Fibroblast of lung (primary cell): ENCODE results near the gene CD160. TPM values are rescaled to one million over a fixed set of nuclear protein-coding genes. Genes with fewer than 3 reads are reported as not detected.
A peak's percentile ranks its signal among the peaks of the same experiment; 100 is the strongest.
"Not testable (repeated sequence)": the region's sequence is repeated elsewhere in the genome, so short reads cannot be mapped to it uniquely, and the experiment has no call there.

Source experiments
- DNase-seq, 2 donors: peaks; one replicate each; pipeline versions ENCODE4 v3.0.0 to v3.0.0-alpha.2; 2010; ENCODE audit warnings: low read depth in 2 of 2
- H2AFZ ChIP-seq: 2 replicates; pipeline ENCODE4 v1.5.1; 2012; ENCODE audit warnings: low read length, control low read depth, inconsistent platforms
- H3K27ac ChIP-seq: 2 replicates; pipeline ENCODE4 v1.5.1; 2011; ENCODE audit warnings: low read length, control low read depth; ENCODE audit not compliant: insufficient read depth
- H3K27me3 ChIP-seq: 2 replicates; pipeline ENCODE4 v1.5.1; 2011; ENCODE audit warnings: mild to moderate bottlenecking, low read length; ENCODE audit not compliant: control insufficient read depth, insufficient read depth
- H3K36me3 ChIP-seq: 2 replicates; pipeline ENCODE4 v1.5.1; 2011; ENCODE audit warnings: low read length; ENCODE audit not compliant: control insufficient read depth, insufficient read depth
- H3K4me1 ChIP-seq: 2 replicates; pipeline ENCODE4 v1.5.1; 2011; ENCODE audit warnings: low read length; ENCODE audit not compliant: control insufficient read depth, insufficient read depth; ENCODE audit errors: extremely low read depth
- H3K4me2 ChIP-seq: 2 replicates; pipeline ENCODE4 v1.5.1; 2011; ENCODE audit warnings: low read length, control low read depth; ENCODE audit not compliant: insufficient read depth; ENCODE audit errors: extremely low read depth
- H3K4me3 ChIP-seq, 4 experiments: fragments of 200-600 bp in 1 of 4; sonication (generic) in 1 of 4; replicated peaks in 1 of 4; 2 replicates each; pipeline ENCODE4 v1.5.1; 2011 to 2016; ENCODE audit warnings: low read length in 4 of 4, low read depth in 3 of 4, mild to moderate bottlenecking in 3 of 4, control low read depth in 2 of 4, inconsistent platforms in 1 of 4, mixed read lengths in 1 of 4; ENCODE audit not compliant: insufficient read depth in 1 of 4; ENCODE audit errors: control extremely low read depth in 1 of 4
- H3K79me2 ChIP-seq: 2 replicates; pipeline ENCODE4 v1.5.1; 2012; ENCODE audit warnings: mild to moderate bottlenecking, low read length, inconsistent platforms; ENCODE audit not compliant: control insufficient read depth, insufficient read depth
- H3K9ac ChIP-seq: 2 replicates; pipeline ENCODE4 v1.5.1; 2011; ENCODE audit warnings: mild to moderate bottlenecking, low read length, control low read depth; ENCODE audit not compliant: insufficient read depth
- H3K9me3 ChIP-seq: 2 replicates; pipeline ENCODE4 v1.5.1; 2012; ENCODE audit warnings: low read depth, low read length; ENCODE audit not compliant: control insufficient read depth, insufficient read depth
- H4K20me1 ChIP-seq: 2 replicates; pipeline ENCODE4 v1.5.1; 2011; ENCODE audit warnings: low read length; ENCODE audit not compliant: control insufficient read depth, insufficient read depth; ENCODE audit errors: extremely low read depth
- EZH2 ChIP-seq: IDR thresholded peaks from 2 replicates; pipeline ENCODE4 v1.5.1; 2012; ENCODE audit warnings: low read length, control low read depth, mild to moderate bottlenecking; ENCODE audit errors: missing control alignments
- polyA minus RNA-seq: library from RNA; depleted of rRNA, polyadenylated mRNA; stranded (reverse); fragments of >200 nt; gene quantifications from 2 replicates; pipeline ENCODE4 v1.2.3, GENCODE V29; 2011; ENCODE audit warnings: low replicate concordance
- polyA plus RNA-seq, 2 donors: library from polyadenylated mRNA; depleted of rRNA in 1 of 2; stranded (reverse) in 1 of 2; unstranded in 1 of 2; fragments of >200 nt; gene quantifications; 2 replicates each; pipeline ENCODE4 v1.2.1, GENCODE V29; 2011 to 2012; ENCODE audit warnings: missing spikeins in 1 of 2
- total RNA-seq: library from RNA; depleted of rRNA; stranded (reverse); fragments of >200 nt; gene quantifications from 2 replicates; pipeline ENCODE4 v1.2.1, GENCODE V29; 2014
- TF ChIP-seq, protein P1 (sequence below), 2 donors: IDR thresholded peaks in 1 of 2; conservative IDR thresholded peaks in 1 of 2; 1 replicate in 1 of 2; 2 replicates in 1 of 2; pipeline ENCODE4 v1.5.1; 2011 to 2012; ENCODE audit warnings: low read length in 2 of 2, control low read depth in 1 of 2, inconsistent platforms in 1 of 2, low read depth in 1 of 2, mild to moderate bottlenecking in 1 of 2

The CD160 gene
- total RNA-seq (not detected in 2 replicates), polyA plus RNA-seq (0.05 TPM in 1 of 2 replicates, not detected in the other), polyA minus RNA-seq (not detected in 2 replicates)
- polyA plus RNA-seq (2012) = 0.10 and 0.17 TPM in 2 replicates

DNA sequence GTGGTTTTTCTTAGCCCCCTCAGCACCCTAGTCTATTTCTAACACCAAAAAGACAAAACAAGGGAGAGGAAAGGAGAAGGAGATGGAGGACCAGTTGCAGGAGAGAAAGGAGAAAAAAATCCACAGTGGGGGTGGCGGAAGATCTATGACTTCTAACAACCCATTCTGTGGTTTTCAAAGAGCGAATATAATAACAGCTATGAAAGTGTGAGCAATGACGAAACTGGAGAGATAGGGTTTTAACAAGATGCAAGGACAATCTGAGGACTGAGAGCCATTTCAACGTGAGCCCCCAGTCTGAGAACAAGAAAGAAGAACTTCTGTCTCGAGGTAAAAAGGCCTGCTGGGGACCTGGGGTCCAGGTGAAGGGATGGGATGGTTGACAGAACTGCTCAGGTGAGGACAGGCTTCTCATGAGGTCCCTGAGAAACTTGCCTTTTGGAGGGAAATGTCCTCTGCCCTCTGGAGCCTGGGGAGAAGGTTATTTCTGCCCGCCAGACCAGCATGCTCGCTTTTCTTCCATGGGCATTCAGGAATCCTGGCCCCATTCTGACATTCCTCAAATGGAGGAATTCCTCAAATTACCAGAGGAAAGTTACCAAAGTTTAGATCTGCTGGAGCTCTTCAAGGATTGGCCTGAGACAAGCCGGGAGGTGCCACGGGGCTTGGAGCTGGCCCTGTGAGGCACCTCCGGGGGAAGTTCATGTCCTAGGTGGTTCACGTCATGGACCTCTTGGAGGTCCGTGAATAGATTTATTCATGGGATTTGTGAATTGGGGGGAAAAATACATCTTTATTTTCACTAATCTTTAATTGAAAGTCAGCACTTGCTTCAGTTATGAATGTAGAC is at the start of gene CD160:
Gene CD160, plus strand, starts transcription at position 270 of the 850 bp plus-strand sequence. CDS start 8,829 bp downstream, outside the sequence.
- Histone ChIP-seq H3K4me1 (peaks cover 11% of the 10 kb centered on the region), H2AFZ (no peak within 1 kb of the TSS), H3K27ac (peak within 1 kb of the TSS; percentile 68), H3K79me2 (no peaks in the 10 kb centered on the region), H3K27me3 (no peaks in the 10 kb centered on the region), H3K9ac (no peak within 1 kb of the TSS), H3K4me3 (no peak within 1 kb of the TSS), H3K9me3 (no peaks in the 10 kb centered on the region), H3K4me2 (no peak within 1 kb of the TSS), H4K20me1 (no peaks in the 10 kb centered on the region), H3K36me3 (no peaks in the 10 kb centered on the region)
- DNase-seq = no peak
- TF ChIP-seq EZH2 = no peak
- TF ChIP-seq, protein P1, sequence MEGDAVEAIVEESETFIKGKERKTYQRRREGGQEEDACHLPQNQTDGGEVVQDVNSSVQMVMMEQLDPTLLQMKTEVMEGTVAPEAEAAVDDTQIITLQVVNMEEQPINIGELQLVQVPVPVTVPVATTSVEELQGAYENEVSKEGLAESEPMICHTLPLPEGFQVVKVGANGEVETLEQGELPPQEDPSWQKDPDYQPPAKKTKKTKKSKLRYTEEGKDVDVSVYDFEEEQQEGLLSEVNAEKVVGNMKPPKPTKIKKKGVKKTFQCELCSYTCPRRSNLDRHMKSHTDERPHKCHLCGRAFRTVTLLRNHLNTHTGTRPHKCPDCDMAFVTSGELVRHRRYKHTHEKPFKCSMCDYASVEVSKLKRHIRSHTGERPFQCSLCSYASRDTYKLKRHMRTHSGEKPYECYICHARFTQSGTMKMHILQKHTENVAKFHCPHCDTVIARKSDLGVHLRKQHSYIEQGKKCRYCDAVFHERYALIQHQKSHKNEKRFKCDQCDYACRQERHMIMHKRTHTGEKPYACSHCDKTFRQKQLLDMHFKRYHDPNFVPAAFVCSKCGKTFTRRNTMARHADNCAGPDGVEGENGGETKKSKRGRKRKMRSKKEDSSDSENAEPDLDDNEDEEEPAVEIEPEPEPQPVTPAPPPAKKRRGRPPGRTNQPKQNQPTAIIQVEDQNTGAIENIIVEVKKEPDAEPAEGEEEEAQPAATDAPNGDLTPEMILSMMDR (conservative IDR thresholded peaks at IDR 0.05 in 1 of 2, IDR thresholded peaks at IDR 0.05 in 1 of 2; ENCODE audit: low read depth in 1 of 2, low read length in 2 of 2) = no peak

GRCh38 chr1:145670995-145671745 is 48.1 kb upstream of the CD160 start:
- H3K79me2 ChIP-seq, H3K27ac ChIP-seq, H3K36me3 ChIP-seq, H3K4me3 ChIP-seq, H4K20me1 ChIP-seq, H3K9me3 ChIP-seq, H2AFZ ChIP-seq, DNase-seq, H3K27me3 ChIP-seq, H3K9ac ChIP-seq, H3K4me2 ChIP-seq, H3K4me1 ChIP-seq: not testable (repeated sequence)

DNA sequence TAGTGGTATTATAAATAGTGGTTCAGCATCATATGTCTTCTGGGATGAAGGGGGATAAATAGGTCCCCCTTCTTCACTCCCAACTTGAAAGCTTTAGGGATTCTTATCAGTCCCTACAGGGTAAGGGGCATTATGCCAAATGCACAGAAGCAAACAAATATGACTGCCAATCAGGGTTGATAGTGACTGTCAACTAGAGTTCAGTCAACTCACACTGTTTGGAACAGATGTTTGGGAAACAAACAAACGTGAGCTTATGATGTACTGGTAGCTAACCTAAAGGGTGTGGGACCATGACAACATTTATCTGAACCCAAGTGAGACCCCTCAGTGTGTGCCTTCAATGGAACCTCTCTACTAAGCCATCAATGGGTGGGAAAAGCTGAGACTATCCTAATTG is 46.1 kb upstream of the CD160 start:
- not testable (repeated sequence) for H3K36me3 ChIP-seq, H3K4me3 ChIP-seq, H3K79me2 ChIP-seq, H3K4me1 ChIP-seq, DNase-seq, H3K9me3 ChIP-seq, H3K27me3 ChIP-seq, H4K20me1 ChIP-seq, H3K27ac ChIP-seq, H2AFZ ChIP-seq, H3K4me2 ChIP-seq, H3K9ac ChIP-seq

DNA sequence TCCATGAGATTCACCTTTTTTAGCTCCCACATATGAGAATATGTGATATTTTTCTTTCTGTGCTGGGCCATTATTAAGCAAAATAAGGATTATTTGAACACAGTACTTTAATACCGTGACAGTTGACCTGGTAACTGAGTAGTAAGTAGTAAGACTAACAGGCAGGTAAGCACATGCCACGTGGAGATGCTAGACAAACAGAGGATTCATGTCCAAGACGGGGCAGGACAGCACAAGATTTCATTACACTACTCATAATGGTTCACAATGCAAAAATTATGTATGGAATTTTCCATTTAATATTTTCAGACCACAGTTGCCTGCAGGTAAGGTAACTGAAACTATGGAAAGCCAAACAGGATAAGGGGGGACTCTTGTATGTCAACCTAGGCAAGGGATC is 34.4 kb upstream of the CD160 start:
- not testable (repeated sequence) for H4K20me1 ChIP-seq, H3K4me3 ChIP-seq, DNase-seq, H3K27ac ChIP-seq, H3K4me2 ChIP-seq, H3K9me3 ChIP-seq, H3K79me2 ChIP-seq, H2AFZ ChIP-seq, H3K4me1 ChIP-seq, H3K9ac ChIP-seq, H3K36me3 ChIP-seq, H3K27me3 ChIP-seq

- H3K27ac ChIP-seq, H3K36me3 ChIP-seq, DNase-seq, H3K9me3 ChIP-seq, H3K27me3 ChIP-seq, H3K4me3 ChIP-seq, H3K4me1 ChIP-seq, H3K4me2 ChIP-seq, H4K20me1 ChIP-seq, H3K9ac ChIP-seq, H2AFZ ChIP-seq, H3K79me2 ChIP-seq: not testable (repeated sequence)
Measured at GRCh38 chr1:145686078-145686477, 33.2 kb upstream of the CD160 start.
